ENCODE data around the gene EHMT2. TPM values are rescaled to one million over a fixed set of nuclear protein-coding genes. Genes with fewer than 3 reads are reported as not detected.

The EHMT2 gene
- total RNA-seq, result 15.6 TPM
- long read RNA-seq, full-length matches to known transcripts, result 21 of 42 reads
- long read RNA-seq, partial matches to known transcripts, result 14 of 42 reads
- long read RNA-seq, other reads (novel, unspliced or antisense), result 7 of 42 reads

- peaks cover 55% of the 10 kb centered on the region for H3K4me1 ChIP-seq
- DNase-seq, result peak; percentile 84
- TF ChIP-seq CTCF (IDR thresholded peaks at IDR 0.05; ENCODE audit: borderline replicate concordance), result peak; percentile 24
- no peaks in the 10 kb centered on the region for H3K27me3 ChIP-seq (ENCODE audit: low read depth)
- intact Hi-C loops (cut with micrococcal nuclease), result no loop called here
- H3K27ac ChIP-seq (replicated peaks), result peak within 1 kb of the TSS; percentile 92
- peak within 1 kb of the TSS; percentile 93 for H3K4me3 ChIP-seq
- H3K9me3 ChIP-seq (replicated peaks), result no peaks in the 10 kb centered on the region
- peaks cover 21% of the 10 kb centered on the region for H3K36me3 ChIP-seq
Measured at GRCh38 chr6:31897612-31898382, at the start of gene EHMT2. Gene EHMT2, minus strand, starts transcription at chr6:31897698. Its CDS starts 21 bp downstream, at chr6:31897677.

DNA sequence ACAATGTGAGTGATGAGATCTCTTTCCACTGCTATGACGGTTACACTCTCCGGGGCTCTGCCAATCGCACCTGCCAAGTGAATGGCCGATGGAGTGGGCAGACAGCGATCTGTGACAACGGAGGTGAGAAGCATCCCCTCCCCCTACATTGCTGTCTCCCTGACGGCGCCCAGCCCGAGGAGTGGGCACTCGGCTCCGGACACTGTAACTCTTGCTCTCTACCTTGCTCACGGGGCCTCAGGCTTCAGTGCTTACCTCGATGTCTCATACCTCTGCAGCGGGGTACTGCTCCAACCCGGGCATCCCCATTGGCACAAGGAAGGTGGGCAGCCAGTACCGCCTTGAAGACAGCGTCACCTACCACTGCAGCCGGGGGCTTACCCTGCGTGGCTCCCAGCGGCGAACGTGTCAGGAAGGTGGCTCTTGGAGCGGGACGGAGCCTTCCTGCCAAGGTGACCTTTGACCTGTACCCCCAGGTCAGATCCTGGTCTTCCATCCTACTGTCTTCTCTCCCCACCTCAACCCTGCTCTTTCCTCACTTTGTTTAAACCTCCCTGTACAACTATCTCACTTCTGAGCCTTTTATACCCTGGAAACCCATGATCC, 49.7 kb upstream of the EHMT2 start:
- no peak for DNase-seq
- H3K9me3 ChIP-seq (replicated peaks), result no peaks in the 10 kb centered on the region
- H3K4me1 ChIP-seq, result peaks cover 13% of the 10 kb centered on the region
- intact Hi-C loops (cut with micrococcal nuclease), result no loop called here
- H3K27ac ChIP-seq (replicated peaks), result no peak overlapping the region
- peaks cover 32% of the 10 kb centered on the region for H3K27me3 ChIP-seq (ENCODE audit: low read depth)
- peaks cover 8% of the 10 kb centered on the region for H3K36me3 ChIP-seq
- no peak for TF ChIP-seq CTCF (IDR thresholded peaks at IDR 0.05; ENCODE audit: borderline replicate concordance)
- H3K4me3 ChIP-seq, result no peak overlapping the region

DNA sequence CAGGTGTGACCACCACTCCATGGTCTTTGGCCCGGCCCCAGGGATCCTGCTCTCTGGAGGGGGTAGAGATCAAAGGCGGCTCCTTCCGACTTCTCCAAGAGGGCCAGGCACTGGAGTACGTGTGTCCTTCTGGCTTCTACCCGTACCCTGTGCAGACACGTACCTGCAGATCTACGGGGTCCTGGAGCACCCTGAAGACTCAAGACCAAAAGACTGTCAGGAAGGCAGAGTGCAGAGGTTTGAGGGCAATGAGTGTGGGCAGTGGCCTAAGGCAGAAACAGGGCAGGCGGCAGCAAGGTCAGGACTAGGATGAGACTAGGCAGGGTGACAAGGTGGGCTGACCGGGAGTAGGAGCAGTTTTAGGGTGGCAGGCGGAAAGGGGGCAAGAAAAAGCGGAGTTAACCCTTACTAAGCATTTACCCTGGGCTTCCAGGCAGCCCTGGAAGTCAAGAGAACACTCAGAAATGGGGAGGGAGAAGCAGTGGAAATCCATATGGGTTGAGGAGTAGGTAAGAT, 48.9 kb upstream of the EHMT2 start:
- Histone ChIP-seq H3K27me3 (ENCODE audit: low read depth) (peaks cover 35% of the 10 kb centered on the region), H3K27ac (replicated peaks) (peak overlapping the region; percentile 77), H3K9me3 (replicated peaks) (no peaks in the 10 kb centered on the region), H3K4me1 (peaks cover 13% of the 10 kb centered on the region), H3K4me3 (peak overlapping the region; percentile 39), H3K36me3 (peaks cover under 1% of the 10 kb centered on the region)
- intact Hi-C loops (cut with micrococcal nuclease), result no loop called here
- no peak for DNase-seq
- TF ChIP-seq CTCF (IDR thresholded peaks at IDR 0.05; ENCODE audit: borderline replicate concordance), result no peak

DNA sequence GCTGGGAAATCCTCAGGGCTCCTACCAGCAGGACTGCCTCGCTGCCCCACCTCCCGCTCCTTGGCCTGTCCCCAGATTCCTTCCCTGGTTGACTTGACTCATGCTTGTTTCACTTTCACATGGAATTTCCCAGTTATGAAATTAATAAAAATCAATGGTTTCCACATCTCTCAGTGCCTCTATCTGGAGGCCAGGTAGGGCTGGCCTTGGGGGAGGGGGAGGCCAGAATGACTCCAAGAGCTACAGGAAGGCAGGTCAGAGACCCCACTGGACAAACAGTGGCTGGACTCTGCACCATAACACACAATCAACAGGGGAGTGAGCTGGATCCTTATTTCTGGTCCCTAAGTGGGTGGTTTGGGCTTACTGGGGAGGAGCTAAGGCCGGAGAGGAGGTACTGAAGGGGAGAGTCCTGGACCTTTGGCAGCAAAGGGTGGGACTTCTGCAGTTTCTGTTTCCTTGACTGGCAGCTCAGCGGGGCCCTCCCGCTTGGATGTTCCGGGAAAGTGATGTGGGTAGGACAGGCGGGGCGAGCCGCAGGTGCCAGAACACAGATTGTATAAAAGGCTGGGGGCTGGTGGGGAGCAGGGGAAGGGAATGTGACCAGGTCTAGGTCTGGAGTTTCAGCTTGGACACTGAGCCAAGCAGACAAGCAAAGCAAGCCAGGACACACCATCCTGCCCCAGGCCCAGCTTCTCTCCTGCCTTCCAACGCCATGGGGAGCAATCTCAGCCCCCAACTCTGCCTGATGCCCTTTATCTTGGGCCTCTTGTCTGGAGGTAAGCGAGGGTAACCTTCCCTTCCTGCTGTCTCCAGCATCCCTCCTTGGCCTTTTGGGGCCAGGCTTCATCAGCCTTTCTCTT, 48.2 kb upstream of the EHMT2 start, which contains the start of gene CFB:
TSS of gene CFB (plus strand) at position 589 of the 863 bp plus-strand sequence. CDS start at position 716, 127 bp downstream.
- H3K36me3 ChIP-seq, result no peaks in the 10 kb centered on the region
- H3K9me3 ChIP-seq (replicated peaks), result no peaks in the 10 kb centered on the region
- intact Hi-C loops (cut with micrococcal nuclease), result no loop called here
- TF ChIP-seq CTCF (IDR thresholded peaks at IDR 0.05; ENCODE audit: borderline replicate concordance), result no peak
- H3K27me3 ChIP-seq (ENCODE audit: low read depth), result peaks cover 35% of the 10 kb centered on the region
- peaks cover 13% of the 10 kb centered on the region for H3K4me1 ChIP-seq
- DNase-seq, result peak; percentile 65
- H3K27ac ChIP-seq (replicated peaks), result peak within 1 kb of the TSS; percentile 77
- peak within 1 kb of the TSS; percentile 39 for H3K4me3 ChIP-seq

DNA sequence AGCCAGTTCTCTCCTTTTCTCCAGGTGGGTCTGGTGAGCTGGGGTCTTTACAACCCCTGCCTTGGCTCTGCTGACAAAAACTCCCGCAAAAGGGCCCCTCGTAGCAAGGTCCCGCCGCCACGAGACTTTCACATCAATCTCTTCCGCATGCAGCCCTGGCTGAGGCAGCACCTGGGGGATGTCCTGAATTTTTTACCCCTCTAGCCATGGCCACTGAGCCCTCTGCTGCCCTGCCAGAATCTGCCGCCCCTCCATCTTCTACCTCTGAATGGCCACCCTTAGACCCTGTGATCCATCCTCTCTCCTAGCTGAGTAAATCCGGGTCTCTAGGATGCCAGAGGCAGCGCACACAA, 47.6 kb upstream of the EHMT2 start:
- peak overlapping the region; percentile 39 for H3K4me3 ChIP-seq
- H3K9me3 ChIP-seq (replicated peaks), result no peaks in the 10 kb centered on the region
- DNase-seq, result no peak
- TF ChIP-seq CTCF (IDR thresholded peaks at IDR 0.05; ENCODE audit: borderline replicate concordance), result no peak
- H3K27ac ChIP-seq (replicated peaks), result peak overlapping the region; percentile 77
- H3K4me1 ChIP-seq, result peaks cover 13% of the 10 kb centered on the region
- peaks cover 39% of the 10 kb centered on the region for H3K27me3 ChIP-seq (ENCODE audit: low read depth)
- intact Hi-C loops (cut with micrococcal nuclease), result no loop called here
- no peaks in the 10 kb centered on the region for H3K36me3 ChIP-seq

Measured in left ventricle myocardium inferior (tissue), 1 donor.